Measurements from ENCODE around the gene NDUFAF2. TPM values are rescaled to one million over a fixed set of nuclear protein-coding genes. Genes with fewer than 3 reads are reported as not detected.
A peak's percentile ranks its signal among the peaks of the same experiment; 100 is the strongest.

Gene NDUFAF2
- total RNA-seq, 2 donors from 2014 or later: 13.7 to 19.4 TPM

GRCh38 chr5:61178702-61179101 is 233.7 kb downstream of the NDUFAF2 start:
- ATAC-seq: peak; percentile 55
- H3K4me1 ChIP-seq: peaks cover 10% of the 10 kb centered on the region
- H3K36me3 ChIP-seq (replicated peaks in 1 of 2; ENCODE audit: insufficient read depth in 1 of 2, low read depth in 2 of 2): no peaks in the 10 kb centered on the region
- no peaks in the 10 kb centered on the region for H3K27me3 ChIP-seq
- 34 to 42% methylated on average over 4 of the region's 4 CpGs for WGBS, 2 donors
- no peak overlapping the region for H3K4me3 ChIP-seq
- no peaks in the 10 kb centered on the region for H3K9me3 ChIP-seq
- intact Hi-C loops (cut with DNase I): no loop called here
- TF ChIP-seq POLR2A (IDR thresholded peaks at IDR 0.05): no peak
- no peak for TF ChIP-seq CTCF (IDR thresholded peaks at IDR 0.05)
- DNase-seq: no peak
- no peak overlapping the region for H3K27ac ChIP-seq

GRCh38 chr5:61180886-61181285 is 235.9 kb downstream of the NDUFAF2 start:
- WGBS, 2 donors: 42 to 46% methylated on average over 2 of the region's 2 CpGs
- intact Hi-C loops (cut with DNase I): no loop called here
- Histone ChIP-seq H3K4me3 (no peak overlapping the region), H3K4me1 (peaks cover 5% of the 10 kb centered on the region), H3K9me3 (no peaks in the 10 kb centered on the region), H3K27ac (no peak overlapping the region), H3K27me3 (no peaks in the 10 kb centered on the region), H3K36me3 (replicated peaks in 1 of 2; ENCODE audit: insufficient read depth in 1 of 2, low read depth in 2 of 2) (no peaks in the 10 kb centered on the region)
- no peak for TF ChIP-seq CTCF (IDR thresholded peaks at IDR 0.05)
- no peak for TF ChIP-seq POLR2A (IDR thresholded peaks at IDR 0.05)
- no peak for DNase-seq
- no peak for ATAC-seq

GRCh38 chr5:61182449-61182848 is 237.4 kb downstream of the NDUFAF2 start:
- Histone ChIP-seq H3K4me3 (no peak overlapping the region), H3K4me1 (peaks cover 7% of the 10 kb centered on the region), H3K27me3 (no peaks in the 10 kb centered on the region), H3K27ac (no peak overlapping the region), H3K36me3 (replicated peaks in 1 of 2; ENCODE audit: insufficient read depth in 1 of 2, low read depth in 2 of 2) (no peaks in the 10 kb centered on the region), H3K9me3 (no peaks in the 10 kb centered on the region)
- 57 to 65% methylated on average over 2 of the region's 2 CpGs for whole genome bisulfite sequencing, 2 donors
- TF ChIP-seq CTCF (IDR thresholded peaks at IDR 0.05) (no peak), POLR2A (IDR thresholded peaks at IDR 0.05) (no peak)
- DNase-seq (no peak), ATAC-seq (no peak)
- intact Hi-C loops (cut with DNase I): no loop called here

- 97% methylated on average over 1 of the region's 1 CpG for WGBS, 2 donors
- H3K27me3 ChIP-seq: no peaks in the 10 kb centered on the region
- H3K4me3 ChIP-seq: no peak overlapping the region
- ATAC-seq: no peak
- H3K9me3 ChIP-seq: no peaks in the 10 kb centered on the region
- H3K36me3 ChIP-seq (replicated peaks in 1 of 2; ENCODE audit: insufficient read depth in 1 of 2, low read depth in 2 of 2): no peaks in the 10 kb centered on the region
- H3K27ac ChIP-seq: no peak overlapping the region
- TF ChIP-seq POLR2A (IDR thresholded peaks at IDR 0.05) (no peak), CTCF (IDR thresholded peaks at IDR 0.05) (no peak)
- intact Hi-C loops (cut with DNase I): no loop called here
- peaks cover 12% of the 10 kb centered on the region for H3K4me1 ChIP-seq
- DNase-seq: no peak
Observed at GRCh38 chr5:61183538-61183937, 238.5 kb downstream of the NDUFAF2 start.

GRCh38 chr5:61184708-61185107 is 239.7 kb downstream of the NDUFAF2 start:
- intact Hi-C loops (cut with DNase I): no loop called here
- H3K36me3 ChIP-seq (replicated peaks in 1 of 2; ENCODE audit: insufficient read depth in 1 of 2, low read depth in 2 of 2): no peaks in the 10 kb centered on the region
- no peak for TF ChIP-seq POLR2A (IDR thresholded peaks at IDR 0.05)
- no peak for TF ChIP-seq CTCF (IDR thresholded peaks at IDR 0.05)
- no peak overlapping the region for H3K4me3 ChIP-seq
- no peaks in the 10 kb centered on the region for H3K9me3 ChIP-seq
- ATAC-seq (no peak), DNase-seq (no peak)
- peaks cover 12% of the 10 kb centered on the region for H3K4me1 ChIP-seq
- H3K27me3 ChIP-seq: no peaks in the 10 kb centered on the region
- WGBS, 2 donors: 89 to 96% methylated on average over 2 of the region's 2 CpGs
- H3K27ac ChIP-seq: no peak overlapping the region

All from body of pancreas (tissue), 4 donors.